IMR-90 (cell line): Measurements from ENCODE around the gene SLC25A21.
A peak's percentile ranks its signal among the peaks of the same experiment; 100 is the strongest.

Experiments used
- CEBPB ChIP-seq: IDR thresholded peaks from 2 replicates; pipeline ENCODE4 v1.6.1; 2012; ENCODE audit warnings: low read depth, low read length, improper control_type of control experiment
- MAFK ChIP-seq: IDR thresholded peaks from 2 replicates; pipeline ENCODE4 v1.6.1; 2012; ENCODE audit warnings: low read depth, low read length, improper control_type of control experiment
- MXI1 ChIP-seq: IDR thresholded peaks from 2 replicates; pipeline ENCODE4 v1.6.1; 2012; ENCODE audit warnings: low read depth, mild to moderate bottlenecking, low read length, moderate library complexity, borderline replicate concordance
- NFE2L2 ChIP-seq: fragments of 150-350 bp; IDR thresholded peaks from 2 replicates; pipeline ENCODE4 v1.6.1; 2016; ENCODE audit warnings: low read depth, mild to moderate bottlenecking, low read length
- POLR2A ChIP-seq: IDR thresholded peaks from 2 replicates; pipeline ENCODE4 v1.6.1; 2012; ENCODE audit warnings: mild to moderate bottlenecking, low read depth, low read length
- SMC3 ChIP-seq: fragments of 150-350 bp; IDR thresholded peaks from 2 replicates; pipeline ENCODE4 v1.6.1; 2016; ENCODE audit warnings: low read depth, mild to moderate bottlenecking, antibody characterized with exemption, low read length, moderate library complexity
- TF ChIP-seq, protein P1 (sequence below): conservative IDR thresholded peaks from 2 replicates; pipeline ENCODE4 v1.5.1; 2012; ENCODE audit warnings: mild to moderate bottlenecking, low read depth, low read length, improper control_type of control experiment

DNA sequence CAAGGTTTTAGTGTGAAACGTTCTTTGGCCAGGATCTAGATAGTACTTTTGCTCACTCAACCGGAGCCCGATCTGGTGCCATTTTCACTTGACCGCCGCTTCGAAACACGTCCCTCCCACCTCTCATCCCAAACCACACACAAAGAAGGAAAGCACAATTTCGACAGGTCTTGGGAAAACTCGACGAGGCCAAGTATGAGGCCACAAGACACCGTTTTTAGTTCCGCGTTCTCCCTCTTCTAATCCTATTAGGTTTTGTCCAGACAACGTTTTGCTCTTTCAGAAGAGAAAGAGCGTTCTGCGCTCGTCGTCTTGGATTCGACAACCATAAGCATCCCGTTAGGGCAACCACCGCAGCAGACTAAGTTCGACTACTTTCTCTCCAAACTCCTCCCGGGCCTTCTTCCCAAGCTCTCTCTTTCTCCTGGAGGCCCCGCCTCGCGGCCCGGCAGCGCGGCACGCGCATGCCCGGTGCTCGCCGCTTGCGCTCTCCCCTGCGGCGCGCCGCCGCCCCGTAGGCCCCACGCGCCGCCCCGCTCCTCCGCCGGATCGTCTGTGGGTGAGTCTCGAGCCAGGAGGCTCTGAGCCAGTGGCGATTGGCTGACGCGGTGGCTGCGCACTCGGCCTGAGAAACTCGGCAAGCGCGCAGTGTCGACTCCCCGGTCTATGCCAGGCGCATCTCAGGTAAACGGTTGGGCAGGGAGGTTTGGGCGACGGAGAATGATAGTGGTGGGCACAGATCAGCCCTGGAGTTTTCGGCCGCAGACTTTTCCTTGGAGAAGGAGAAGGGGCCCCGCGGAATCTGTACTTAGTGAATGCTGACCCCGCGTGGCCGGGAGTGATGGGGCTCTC lies 25.2 kb upstream of the SLC25A21 start, which contains the start of gene MIPOL1:
- TF ChIP-seq MXI1 (peak; percentile 60; the same call in 1 of the 2 replicates), NFE2L2 (no peak), CEBPB (no peak), SMC3 (0 out of 2 replicates have a peak, but pooled peaks have one; percentile 21), POLR2A (peak; percentile 83), MAFK (no peak)
- TF ChIP-seq, protein P1, sequence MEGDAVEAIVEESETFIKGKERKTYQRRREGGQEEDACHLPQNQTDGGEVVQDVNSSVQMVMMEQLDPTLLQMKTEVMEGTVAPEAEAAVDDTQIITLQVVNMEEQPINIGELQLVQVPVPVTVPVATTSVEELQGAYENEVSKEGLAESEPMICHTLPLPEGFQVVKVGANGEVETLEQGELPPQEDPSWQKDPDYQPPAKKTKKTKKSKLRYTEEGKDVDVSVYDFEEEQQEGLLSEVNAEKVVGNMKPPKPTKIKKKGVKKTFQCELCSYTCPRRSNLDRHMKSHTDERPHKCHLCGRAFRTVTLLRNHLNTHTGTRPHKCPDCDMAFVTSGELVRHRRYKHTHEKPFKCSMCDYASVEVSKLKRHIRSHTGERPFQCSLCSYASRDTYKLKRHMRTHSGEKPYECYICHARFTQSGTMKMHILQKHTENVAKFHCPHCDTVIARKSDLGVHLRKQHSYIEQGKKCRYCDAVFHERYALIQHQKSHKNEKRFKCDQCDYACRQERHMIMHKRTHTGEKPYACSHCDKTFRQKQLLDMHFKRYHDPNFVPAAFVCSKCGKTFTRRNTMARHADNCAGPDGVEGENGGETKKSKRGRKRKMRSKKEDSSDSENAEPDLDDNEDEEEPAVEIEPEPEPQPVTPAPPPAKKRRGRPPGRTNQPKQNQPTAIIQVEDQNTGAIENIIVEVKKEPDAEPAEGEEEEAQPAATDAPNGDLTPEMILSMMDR, result peak; percentile 43
